Body of pancreas (tissue), 4 donors: ENCODE measurements around the gene BBS5.

Experiments
- POLR2A ChIP-seq, 3 donors: fragments of 450-650 bp; IDR thresholded peaks; one replicate each; pipeline ENCODE4 v1.6.1; 2016; ENCODE audit warnings: antibody characterized with exemption in 3 of 3, mild to moderate bottlenecking in 2 of 3
- TF ChIP-seq, protein P1 (sequence below), 7 experiments: fragments of 450-650 bp in 4 of 7; fragments of 200-600 bp in 3 of 7; sonication (generic) in 3 of 7; IDR thresholded peaks; one replicate each; pipeline ENCODE4 v1.5.1; 2016 to 2019; ENCODE audit warnings: antibody characterized with exemption in 7 of 7

DNA sequence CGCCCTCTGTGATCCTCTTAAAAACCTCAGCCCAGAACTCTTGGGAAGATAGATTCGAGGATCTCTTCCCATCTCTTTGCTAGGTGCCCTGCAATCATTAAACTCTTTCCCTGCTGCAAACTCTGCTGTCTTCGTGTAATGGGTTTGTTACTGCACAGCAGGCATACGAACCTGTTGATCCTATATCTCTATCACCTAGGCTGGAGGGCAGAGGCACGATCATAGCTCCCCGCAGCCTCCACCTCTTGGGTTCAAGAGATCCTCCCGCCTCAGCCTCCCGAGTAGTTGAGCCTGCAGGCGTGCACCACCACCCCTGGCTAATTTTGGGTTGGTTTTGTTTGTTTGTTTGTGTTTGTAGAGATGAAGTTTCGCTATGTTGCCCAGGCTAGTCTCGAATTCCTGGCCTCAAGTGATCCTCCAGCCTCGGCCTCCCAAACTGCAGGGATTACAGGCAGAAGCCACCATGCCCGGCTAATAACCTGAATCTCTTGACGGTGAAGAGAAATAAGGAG lies 493 bp upstream of the BBS5 start:
- TF ChIP-seq, protein P1, sequence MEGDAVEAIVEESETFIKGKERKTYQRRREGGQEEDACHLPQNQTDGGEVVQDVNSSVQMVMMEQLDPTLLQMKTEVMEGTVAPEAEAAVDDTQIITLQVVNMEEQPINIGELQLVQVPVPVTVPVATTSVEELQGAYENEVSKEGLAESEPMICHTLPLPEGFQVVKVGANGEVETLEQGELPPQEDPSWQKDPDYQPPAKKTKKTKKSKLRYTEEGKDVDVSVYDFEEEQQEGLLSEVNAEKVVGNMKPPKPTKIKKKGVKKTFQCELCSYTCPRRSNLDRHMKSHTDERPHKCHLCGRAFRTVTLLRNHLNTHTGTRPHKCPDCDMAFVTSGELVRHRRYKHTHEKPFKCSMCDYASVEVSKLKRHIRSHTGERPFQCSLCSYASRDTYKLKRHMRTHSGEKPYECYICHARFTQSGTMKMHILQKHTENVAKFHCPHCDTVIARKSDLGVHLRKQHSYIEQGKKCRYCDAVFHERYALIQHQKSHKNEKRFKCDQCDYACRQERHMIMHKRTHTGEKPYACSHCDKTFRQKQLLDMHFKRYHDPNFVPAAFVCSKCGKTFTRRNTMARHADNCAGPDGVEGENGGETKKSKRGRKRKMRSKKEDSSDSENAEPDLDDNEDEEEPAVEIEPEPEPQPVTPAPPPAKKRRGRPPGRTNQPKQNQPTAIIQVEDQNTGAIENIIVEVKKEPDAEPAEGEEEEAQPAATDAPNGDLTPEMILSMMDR (IDR thresholded peaks at IDR 0.05), result no peak
- TF ChIP-seq POLR2A (IDR thresholded peaks at IDR 0.05), result no peak
